GM23338 (cell line): ENCODE measurements around the gene TOR1AIP2.

Experiments
- CREB1 ChIP-seq: fragments of 250-450 bp; sonication (Bioruptor Pico); IDR thresholded peaks from 2 replicates; pipeline ENCODE4 v1.5.0; 2020; ENCODE audit warnings: low read depth, mild to moderate bottlenecking, moderate library complexity
- EZH2 ChIP-seq: fragments of 200-600 bp; sonication (generic); IDR thresholded peaks from one replicate; pipeline ENCODE4 v1.8.0; 2017; ENCODE audit warnings: antibody characterized with exemption, mild to moderate bottlenecking, low read depth; ENCODE audit not compliant: unreplicated experiment
- EZH2phosphoT487 ChIP-seq: fragments of 200-600 bp; sonication (generic); IDR thresholded peaks from one replicate; pipeline ENCODE4 v1.8.1; 2018; ENCODE audit warnings: antibody characterized with exemption; ENCODE audit not compliant: unreplicated experiment
- NANOG ChIP-seq: IDR thresholded peaks from 2 replicates; pipeline ENCODE4 v1.6.1; 2016; ENCODE audit warnings: antibody characterized with exemption, borderline replicate concordance
- POLR2AphosphoS5 ChIP-seq: IDR thresholded peaks from 2 replicates; pipeline ENCODE4 v1.6.1; 2016; ENCODE audit warnings: antibody characterized with exemption, low read depth
- TF ChIP-seq, protein P1 (sequence below), 2 experiments: fragments of 200-600 bp in 1 of 2; sonication (generic) in 1 of 2; conservative IDR thresholded peaks; 2 replicates each; pipeline versions ENCODE4 v1.5.1 to v1.6.1; 2016 to 2017; ENCODE audit warnings: antibody characterized with exemption in 2 of 2, low read depth in 2 of 2, mild to moderate bottlenecking in 2 of 2, moderate library complexity in 1 of 2

DNA sequence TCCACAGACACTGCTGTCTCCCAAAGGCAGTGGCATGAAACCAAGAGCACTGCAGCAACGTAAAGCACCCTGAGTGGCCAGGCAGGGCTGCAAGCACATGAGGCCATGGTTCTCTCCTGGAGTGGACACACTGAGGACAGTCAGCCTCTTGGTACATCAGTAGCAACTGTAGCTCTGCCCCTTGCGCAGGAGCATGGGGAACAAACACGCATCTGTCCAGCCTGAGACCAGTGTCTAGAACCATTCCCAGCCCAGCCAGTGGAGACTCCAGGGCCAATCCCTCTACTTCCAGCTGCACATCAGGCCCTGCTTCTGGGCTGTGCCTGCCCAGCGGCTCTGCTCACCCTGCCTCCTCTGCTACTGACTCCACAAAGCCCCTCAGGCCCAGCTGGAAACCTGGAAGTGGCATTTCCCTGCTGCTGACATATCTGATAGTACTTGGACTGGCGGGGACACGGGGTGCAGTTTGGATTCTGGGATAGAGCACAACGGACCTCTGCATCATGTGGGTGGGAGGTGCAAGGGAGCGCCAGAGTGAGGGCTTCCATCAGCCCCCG is 49.0 kb downstream of the TOR1AIP2 start:
- TF ChIP-seq EZH2: no peak
- TF ChIP-seq, protein P1, sequence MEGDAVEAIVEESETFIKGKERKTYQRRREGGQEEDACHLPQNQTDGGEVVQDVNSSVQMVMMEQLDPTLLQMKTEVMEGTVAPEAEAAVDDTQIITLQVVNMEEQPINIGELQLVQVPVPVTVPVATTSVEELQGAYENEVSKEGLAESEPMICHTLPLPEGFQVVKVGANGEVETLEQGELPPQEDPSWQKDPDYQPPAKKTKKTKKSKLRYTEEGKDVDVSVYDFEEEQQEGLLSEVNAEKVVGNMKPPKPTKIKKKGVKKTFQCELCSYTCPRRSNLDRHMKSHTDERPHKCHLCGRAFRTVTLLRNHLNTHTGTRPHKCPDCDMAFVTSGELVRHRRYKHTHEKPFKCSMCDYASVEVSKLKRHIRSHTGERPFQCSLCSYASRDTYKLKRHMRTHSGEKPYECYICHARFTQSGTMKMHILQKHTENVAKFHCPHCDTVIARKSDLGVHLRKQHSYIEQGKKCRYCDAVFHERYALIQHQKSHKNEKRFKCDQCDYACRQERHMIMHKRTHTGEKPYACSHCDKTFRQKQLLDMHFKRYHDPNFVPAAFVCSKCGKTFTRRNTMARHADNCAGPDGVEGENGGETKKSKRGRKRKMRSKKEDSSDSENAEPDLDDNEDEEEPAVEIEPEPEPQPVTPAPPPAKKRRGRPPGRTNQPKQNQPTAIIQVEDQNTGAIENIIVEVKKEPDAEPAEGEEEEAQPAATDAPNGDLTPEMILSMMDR (conservative IDR thresholded peaks at IDR 0.05; ENCODE audit: low read depth in 2 of 2): no peak
- no peak for TF ChIP-seq NANOG
- TF ChIP-seq POLR2AphosphoS5: no peak
- no peak for TF ChIP-seq CREB1 (CRISPR knock-in tag)
- TF ChIP-seq EZH2phosphoT487: no peak
